Measurements from ENCODE around the gene CCL19. TPM values are rescaled to one million over a fixed set of nuclear protein-coding genes. Genes with fewer than 3 reads are reported as not detected.

The CCL19 gene
- total and polyA plus RNA-seq, 2 experiments from 2014 or later = not detected

GRCh38 chr9:34663303-34663605 is 27.8 kb downstream of the CCL19 start:
- Histone ChIP-seq H3K4me1 (ENCODE audit: insufficient read depth) (peaks cover 3% of the 10 kb centered on the region), H3F3A (replicated peaks; ENCODE audit: low read depth) (no peaks in the 10 kb centered on the region), H3K9me2 (ENCODE audit: insufficient read depth) (no peaks in the 10 kb centered on the region), H3K27ac (ENCODE audit: low read depth) (no peak overlapping the region), H3K79me2 (replicated peaks; ENCODE audit: insufficient read depth) (peaks cover 8% of the 10 kb centered on the region; the same call in 1 of the 2 replicates), H3K27me3 (ENCODE audit: insufficient read depth) (no peaks in the 10 kb centered on the region), H3K4me3 (no peak overlapping the region), H3K36me3 (ENCODE audit: insufficient read depth) (no peaks in the 10 kb centered on the region), H3K4me2 (no peak overlapping the region), H2AFZ (no peak overlapping the region), H4K20me1 (replicated peaks; ENCODE audit: insufficient read depth) (peaks cover 3% of the 10 kb centered on the region; the same call in 1 of the 2 replicates)
- DNase-seq (ENCODE audit: low spot score) (no peak), ATAC-seq (no peak)
- H3K4me3 Mint-ChIP-seq = no peak overlapping the region; the same call in 2 of the 3 replicates
- H3K27me3 Mint-ChIP-seq (ENCODE audit: insufficient read depth, low read depth, poor library complexity) = peaks cover 11% of the 10 kb centered on the region
- peaks cover 8% of the 10 kb centered on the region for H3K4me1 Mint-ChIP-seq
- H3K36me3 Mint-ChIP-seq (ENCODE audit: low read depth) = peaks cover 6% of the 10 kb centered on the region
- no peak overlapping the region for H3K27ac Mint-ChIP-seq
- TF ChIP-seq ZNF114 (CRISPR knock-in tag; IDR thresholded peaks at IDR 0.05) (no peak), CREB1 (CRISPR knock-in tag; IDR thresholded peaks at IDR 0.05; ENCODE audit: low read depth) (no peak), ETS1 (IDR thresholded peaks at IDR 0.05) (no peak), JUNB (IDR thresholded peaks at IDR 0.05; ENCODE audit: unreplicated experiment) (no peak), ZNF331 (CRISPR knock-in tag; IDR thresholded peaks at IDR 0.05; ENCODE audit: low read depth) (no peak), REST (IDR thresholded peaks at IDR 0.05; ENCODE audit: unreplicated experiment) (no peak), CTCF (conservative IDR thresholded peaks at IDR 0.05; ENCODE audit: low read depth in 2 of 2) (no peak)
- no peaks in the 10 kb centered on the region for H3K9me3 Mint-ChIP-seq

- Histone ChIP-seq H3F3A (replicated peaks; ENCODE audit: low read depth) (no peaks in the 10 kb centered on the region), H2AFZ (no peak within 1 kb of the TSS), H3K4me2 (no peak within 1 kb of the TSS), H4K20me1 (replicated peaks; ENCODE audit: insufficient read depth) (peaks cover 3% of the 10 kb centered on the region; the same call in 1 of the 2 replicates), H3K9me2 (ENCODE audit: insufficient read depth) (no peaks in the 10 kb centered on the region), H3K4me1 (ENCODE audit: insufficient read depth) (peaks cover 3% of the 10 kb centered on the region), H3K27ac (ENCODE audit: low read depth) (no peak within 1 kb of the TSS), H3K4me3 (no peak within 1 kb of the TSS), H3K79me2 (replicated peaks; ENCODE audit: insufficient read depth) (peaks cover 8% of the 10 kb centered on the region; the same call in 1 of the 2 replicates), H3K36me3 (ENCODE audit: insufficient read depth) (no peaks in the 10 kb centered on the region), H3K27me3 (ENCODE audit: insufficient read depth) (no peaks in the 10 kb centered on the region)
- Mint-ChIP-seq H3K4me1 (peaks cover 8% of the 10 kb centered on the region), H3K9me3 (no peaks in the 10 kb centered on the region), H3K27ac (no peak within 1 kb of the TSS), H3K36me3 (ENCODE audit: low read depth) (peaks cover 2% of the 10 kb centered on the region; the same call in 1 of the 3 replicates), H3K4me3 (no peak within 1 kb of the TSS; the same call in 2 of the 3 replicates), H3K27me3 (ENCODE audit: insufficient read depth, low read depth, poor library complexity) (peaks cover 16% of the 10 kb centered on the region)
- DNase-seq (ENCODE audit: low spot score) = no peak
- no peak for ATAC-seq
- TF ChIP-seq EZH2 (IDR thresholded peaks at IDR 0.05; ENCODE audit: low read depth, unreplicated experiment) = no peak
- no peak for TF ChIP-seq REST (IDR thresholded peaks at IDR 0.05; ENCODE audit: unreplicated experiment)
- no peak for TF ChIP-seq NANOG (IDR thresholded peaks at IDR 0.05; ENCODE audit: borderline replicate concordance)
- no peak for TF ChIP-seq EZH2phosphoT487 (IDR thresholded peaks at IDR 0.05; ENCODE audit: unreplicated experiment)
- TF ChIP-seq ZNF331 (CRISPR knock-in tag; IDR thresholded peaks at IDR 0.05; ENCODE audit: low read depth) = no peak
- TF ChIP-seq ZNF114 (CRISPR knock-in tag; IDR thresholded peaks at IDR 0.05) = no peak
- no peak for TF ChIP-seq STAT1 (IDR thresholded peaks at IDR 0.05; ENCODE audit: unreplicated experiment)
Observed at GRCh38 chr9:34662526-34663302, 28.4 kb downstream of the CCL19 start, which contains the start of gene CCL27. TSS of gene CCL27 (minus strand) at chr9:34662657. CDS start at chr9:34662633, 24 bp downstream.

All from GM23338 (cell line).